GM21576 (cell line): Measurements from ENCODE around the gene MTHFD1L.
"Not testable (repeated sequence)": the region's sequence is repeated elsewhere in the genome, so short reads cannot be mapped to it uniquely, and the experiment has no call there.

Experiments
- ATAC-seq: cut with Tn5 transposase; IDR thresholded peaks from one replicate; pipeline ENCODE4 v1.9.1; 2021; ENCODE audit warnings: mild to moderate bottlenecking, moderate library complexity; ENCODE audit not compliant: unreplicated experiment

The MTHFD1L gene

DNA sequence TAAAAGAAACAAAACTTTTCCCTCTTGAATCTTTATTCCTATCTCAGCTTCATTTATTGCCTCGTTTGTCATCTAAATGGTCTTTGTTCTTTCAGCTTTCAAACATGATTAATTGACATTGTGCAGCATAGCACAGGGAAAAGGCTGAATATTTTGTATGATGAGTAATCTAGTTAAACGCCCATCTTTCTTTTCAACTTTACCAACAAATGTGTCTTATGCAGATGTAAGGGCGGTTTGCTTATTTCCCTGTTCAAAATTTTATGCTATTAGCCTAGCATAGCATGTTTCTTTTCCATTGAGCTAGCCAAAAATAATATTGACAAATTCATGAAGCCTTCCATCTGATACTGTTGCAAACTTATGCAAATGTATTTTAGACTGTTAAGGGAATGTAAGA, 197.8 kb downstream of the MTHFD1L start:
- no peak for ATAC-seq

DNA sequence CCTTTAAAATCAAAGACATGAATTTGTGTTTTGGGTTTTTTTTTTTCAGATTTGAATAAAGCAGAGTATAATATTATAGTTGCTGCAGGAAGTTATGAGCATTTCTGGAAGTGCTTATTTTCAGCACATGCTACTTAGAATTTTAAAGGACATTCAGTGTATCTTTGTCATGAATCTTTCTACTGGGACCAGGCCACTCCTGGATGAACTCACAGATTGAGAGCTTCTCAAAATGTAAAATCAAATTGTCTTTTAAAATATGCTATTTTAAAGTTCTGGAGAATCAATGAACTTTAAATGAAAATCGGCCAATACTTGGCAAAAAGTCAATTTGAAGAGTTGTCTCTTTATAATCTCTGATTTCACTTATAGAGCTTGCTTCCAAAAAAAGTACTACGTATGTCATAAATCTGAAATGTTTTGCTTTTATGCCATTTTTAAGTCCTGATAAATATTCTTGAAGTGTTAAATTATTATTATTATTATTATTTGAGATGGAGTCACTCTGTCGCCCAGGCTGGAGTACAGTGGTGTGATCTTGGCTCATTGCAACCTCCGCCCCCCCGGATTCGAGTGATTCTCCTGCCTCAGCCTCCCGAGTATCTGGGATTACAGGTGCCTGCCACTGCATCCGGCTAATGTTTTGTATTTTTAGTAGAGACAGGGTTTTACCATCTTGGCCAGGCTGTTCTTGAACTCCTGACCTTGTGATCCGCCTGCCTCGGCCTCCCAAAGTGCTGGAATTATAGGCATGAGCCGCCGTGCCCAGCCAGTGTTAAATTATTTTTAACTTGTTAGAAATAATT, 198.5 kb downstream of the MTHFD1L start:
- ATAC-seq = no peak

DNA sequence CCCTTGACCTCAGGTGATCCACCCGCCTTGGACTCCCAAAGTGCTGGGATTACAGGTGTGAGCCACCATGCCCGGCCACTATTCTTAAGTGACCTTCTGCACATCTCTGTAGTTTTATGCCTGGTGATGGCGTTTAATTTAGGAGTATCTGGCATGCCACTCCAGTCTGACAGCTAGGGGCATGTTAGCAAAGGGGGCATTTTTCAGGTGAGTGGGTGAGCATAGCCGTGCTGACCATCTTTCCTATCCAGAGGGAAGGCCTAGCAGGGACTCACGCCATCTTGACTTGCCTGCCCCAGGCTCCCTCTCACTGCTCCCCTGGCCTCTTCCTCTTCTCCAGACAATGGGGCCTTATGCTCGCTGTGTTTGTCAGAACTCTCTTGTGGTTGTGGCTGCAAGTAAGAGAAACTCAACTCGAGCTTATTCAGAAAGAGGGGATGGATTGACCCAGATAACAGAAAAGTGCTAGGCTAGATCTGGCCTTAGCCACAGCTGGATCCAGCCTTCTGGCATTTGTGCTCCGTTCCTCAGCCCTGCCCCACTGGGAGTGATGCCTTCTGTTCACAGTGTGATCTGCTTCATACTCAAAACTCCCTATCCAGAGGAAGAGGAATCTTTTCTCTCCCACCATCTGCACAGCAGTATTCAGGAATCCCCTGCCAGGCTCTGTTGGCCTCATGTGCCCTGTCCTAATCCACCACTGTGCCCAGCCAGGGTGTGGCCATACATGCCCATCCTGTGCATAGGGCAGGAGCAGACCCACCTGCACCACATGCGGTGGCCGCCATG, 199.7 kb downstream of the MTHFD1L start:
- ATAC-seq = no peak

DNA sequence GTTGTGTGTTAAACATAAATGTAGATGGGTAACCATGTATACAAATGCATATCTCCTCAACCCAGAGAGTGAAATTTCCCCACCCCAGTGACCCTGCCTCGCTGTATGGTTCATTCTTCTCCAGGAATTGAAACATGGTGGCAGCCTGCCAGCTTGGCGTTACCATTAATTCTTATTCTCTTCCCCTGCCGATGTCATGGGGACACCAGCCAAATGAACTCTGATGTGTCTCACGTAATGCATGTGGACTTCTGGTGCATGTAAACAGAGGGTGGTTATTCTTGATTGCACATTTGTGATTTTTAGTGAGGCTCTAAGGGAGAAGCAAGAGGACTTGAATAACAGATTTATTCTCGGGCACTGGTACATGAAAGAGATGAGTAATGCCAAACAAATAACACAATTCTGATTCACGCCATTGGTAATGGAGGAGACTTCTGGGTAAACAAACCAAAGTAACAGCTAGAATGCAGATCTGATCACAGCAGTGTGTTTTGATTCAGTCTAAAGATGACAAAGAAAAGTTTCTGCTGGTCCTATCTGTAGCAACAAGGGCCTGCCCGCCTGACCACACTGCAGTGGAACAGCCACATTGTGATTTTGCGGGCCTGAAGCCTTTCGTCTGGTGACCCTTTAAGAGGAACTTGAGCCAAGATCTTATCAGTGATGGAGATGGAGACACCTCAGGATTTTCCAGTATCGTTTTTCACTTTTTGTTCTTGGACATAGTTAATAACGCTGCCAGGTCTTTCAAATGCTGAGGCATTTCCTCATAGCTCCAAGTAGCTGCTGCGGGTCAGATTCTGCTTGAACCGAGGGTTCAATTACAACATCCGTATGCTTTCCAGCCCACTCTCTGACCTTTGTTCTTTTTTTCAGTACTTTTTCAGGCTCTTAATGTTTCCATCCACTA, 202.4 kb downstream of the MTHFD1L start:
- no peak for ATAC-seq

DNA sequence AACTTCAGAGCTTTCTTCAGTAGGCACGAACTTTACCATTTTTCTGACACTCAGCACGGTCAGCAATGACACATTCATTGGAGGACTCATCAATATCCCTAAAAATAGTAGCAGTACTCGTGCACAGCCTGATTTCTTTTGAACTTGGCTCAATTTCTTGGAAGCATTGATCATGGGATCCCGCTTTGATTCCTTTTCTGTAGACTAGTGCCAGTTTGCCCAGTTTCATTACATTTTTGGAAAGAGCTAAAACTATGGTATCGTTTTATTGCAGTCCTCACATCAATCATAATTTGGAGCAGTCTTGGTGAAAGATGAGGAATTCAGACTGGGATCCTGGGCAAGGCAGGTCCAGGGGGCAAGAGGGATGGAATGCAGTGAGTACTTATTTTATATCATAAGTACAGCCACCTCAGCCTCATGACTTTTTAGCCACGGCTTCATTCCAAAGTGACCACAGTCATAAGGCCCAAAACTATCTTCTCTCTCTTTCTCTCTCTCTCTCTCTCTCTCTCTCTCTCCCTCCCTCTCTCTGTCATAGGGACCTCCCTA, 203.3 kb downstream of the MTHFD1L start:
- no peak for ATAC-seq

DNA sequence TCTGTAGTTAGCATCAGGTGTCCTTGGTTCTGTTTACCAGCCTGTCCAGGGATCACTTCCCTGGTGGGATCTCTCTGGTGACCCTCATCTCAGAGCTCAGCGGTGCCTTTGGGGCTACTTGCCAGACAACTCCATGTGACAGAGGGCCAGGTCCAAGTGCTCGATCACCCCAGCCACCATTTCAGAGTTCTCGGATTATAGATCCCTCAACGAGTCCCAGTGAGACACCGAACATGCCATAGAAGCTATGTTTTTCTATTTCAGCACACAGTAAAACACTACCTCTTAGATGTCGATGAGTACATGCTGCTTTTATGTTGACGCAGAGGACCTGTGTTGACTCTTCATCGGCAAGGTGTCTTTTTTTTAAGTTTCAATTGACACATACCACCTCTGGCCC, 204.1 kb downstream of the MTHFD1L start:
- ATAC-seq = no peak

DNA sequence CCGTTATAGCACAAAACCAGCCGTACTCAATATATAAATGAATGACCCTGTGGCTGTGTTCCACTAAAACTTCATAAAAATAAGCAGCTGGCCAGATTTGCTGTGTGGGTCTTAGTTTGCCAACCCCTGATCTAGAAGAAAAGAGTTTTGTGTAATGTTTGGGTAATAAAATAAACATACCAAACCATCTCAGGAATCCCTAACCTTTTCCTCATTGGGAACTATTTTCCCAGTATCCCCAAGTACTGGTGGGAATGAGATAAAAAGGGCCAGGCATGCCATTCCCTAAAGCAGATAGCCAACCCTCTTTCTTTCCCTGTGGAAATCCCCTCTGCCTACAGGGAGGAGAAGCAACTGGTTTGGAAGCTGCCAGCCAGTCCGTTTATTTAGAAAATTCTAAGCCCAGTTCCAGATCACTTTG, 205.1 kb downstream of the MTHFD1L start:
- ATAC-seq = no peak

DNA sequence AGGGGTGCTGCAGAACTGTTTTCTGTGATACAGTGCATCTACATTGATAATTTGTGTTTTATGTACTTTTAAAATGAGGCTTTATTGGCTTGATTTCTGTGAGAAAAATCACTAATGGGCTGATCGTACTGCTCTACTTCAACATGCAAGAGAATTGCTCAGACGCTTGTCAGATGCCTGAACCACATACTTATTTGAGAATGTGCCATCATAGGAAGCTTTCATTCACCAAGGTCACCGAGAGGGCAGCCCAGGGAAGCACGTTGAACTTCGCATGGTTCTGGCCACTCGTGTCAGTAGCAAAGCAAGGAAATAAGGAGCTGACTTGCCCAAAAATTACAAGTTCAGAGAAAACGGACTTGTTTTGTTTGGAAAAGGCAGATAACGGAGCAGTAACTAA, 205.8 kb downstream of the MTHFD1L start:
- ATAC-seq = no peak

DNA sequence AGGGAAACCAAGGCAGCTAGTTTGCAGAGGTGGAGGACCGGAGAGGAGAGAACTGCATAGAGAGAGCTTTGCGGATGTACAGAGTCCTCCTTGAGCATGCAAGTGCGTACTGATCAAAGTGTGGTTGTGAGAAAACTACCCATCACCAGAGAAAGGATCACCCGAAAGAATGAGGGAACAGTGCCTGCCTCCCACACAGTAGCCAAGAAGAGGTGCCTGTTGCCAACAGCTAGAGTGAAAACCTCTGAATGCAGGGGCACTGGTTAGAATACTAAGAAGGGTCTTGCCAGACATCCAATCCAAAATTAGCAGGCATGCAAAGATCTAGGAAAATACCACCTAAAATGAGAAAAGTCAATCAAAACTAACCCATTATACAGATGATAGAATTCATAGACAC, 207.6 kb downstream of the MTHFD1L start:
- ATAC-seq = no peak

DNA sequence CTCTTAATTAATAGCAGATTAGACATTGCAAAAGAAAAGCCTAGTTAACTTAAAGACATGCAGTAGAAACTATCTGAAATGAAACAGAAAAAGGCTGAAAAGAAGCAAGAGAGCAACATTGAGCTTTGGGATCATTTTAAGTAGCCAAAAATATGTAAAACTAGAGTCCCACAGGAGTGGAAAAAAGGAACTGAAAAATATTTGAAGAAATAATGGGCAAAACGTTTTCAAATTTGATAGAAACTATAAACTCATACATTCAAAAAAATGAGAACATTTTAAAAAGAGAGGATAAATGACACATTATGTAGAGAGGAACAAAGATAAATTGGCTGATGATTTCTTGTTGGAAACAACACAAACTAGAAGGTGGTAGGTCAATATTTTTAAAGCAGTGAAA, 208.2 kb downstream of the MTHFD1L start:
- ATAC-seq = no peak

DNA sequence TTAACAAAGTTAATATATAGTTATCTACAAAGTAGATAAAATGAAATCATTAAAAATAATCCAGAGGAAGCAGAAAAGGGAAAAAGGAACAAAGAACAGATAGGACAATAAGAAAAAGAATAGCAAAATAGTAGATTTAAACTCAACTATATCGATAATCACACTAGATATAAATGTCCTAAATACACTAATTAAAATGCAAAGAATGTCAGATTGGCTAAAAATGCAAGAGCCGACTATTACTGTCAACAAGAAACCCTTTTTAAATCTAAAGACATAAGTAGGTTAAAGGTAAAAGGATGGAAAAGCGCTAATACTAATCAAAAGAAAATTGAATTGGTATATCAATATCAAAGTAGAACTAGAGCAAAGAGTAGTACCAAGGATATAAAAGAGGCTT, 209.5 kb downstream of the MTHFD1L start:
- ATAC-seq = no peak

DNA sequence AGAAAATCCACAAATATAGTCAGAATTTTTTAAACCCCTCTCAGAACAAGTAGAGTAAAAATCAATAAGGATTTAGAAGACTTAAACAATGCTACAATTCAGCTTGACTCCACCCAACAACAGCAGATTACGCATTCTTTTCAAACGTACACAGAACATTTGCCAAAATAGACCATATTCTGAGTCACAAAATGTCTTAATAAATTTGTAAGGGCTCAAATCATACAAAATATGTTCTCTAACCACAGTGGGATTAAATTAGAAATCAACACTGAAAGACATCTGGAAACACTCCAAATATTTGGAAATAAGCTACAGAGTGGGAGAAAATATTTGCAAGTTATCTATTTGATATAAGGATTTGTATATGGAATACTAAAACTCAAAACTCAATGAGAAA, 210.0 kb downstream of the MTHFD1L start:
- ATAC-seq = no peak

DNA sequence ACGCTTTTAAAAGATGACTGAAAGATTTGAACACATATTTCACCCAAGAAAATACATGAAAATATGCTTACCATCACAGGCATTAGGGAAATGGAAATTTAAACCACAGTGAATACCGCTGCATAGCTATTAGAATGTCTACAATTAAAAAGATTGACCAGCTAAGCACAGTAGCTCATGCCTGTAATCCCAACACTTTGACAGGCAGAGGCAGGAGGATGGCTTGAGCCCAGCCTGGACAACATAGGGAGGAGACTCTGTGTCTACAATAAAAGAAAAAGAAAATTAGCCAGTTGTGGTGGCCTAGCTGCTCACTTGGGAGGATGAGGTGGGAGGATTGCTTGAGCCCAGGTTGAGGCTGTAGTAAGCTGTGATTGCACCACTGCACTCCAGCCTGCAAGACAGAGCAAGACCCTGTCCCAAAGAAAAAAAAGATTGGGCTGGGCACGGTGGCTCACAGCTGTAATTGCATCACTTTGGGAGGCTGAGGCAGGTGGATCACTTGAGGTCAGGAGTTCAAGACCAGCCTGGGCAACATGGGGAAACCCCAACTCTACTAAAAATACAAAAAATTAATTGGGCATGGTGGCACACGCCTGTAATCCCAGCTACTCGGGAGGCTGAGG, 210.5 kb downstream of the MTHFD1L start:
- ATAC-seq = no peak

DNA sequence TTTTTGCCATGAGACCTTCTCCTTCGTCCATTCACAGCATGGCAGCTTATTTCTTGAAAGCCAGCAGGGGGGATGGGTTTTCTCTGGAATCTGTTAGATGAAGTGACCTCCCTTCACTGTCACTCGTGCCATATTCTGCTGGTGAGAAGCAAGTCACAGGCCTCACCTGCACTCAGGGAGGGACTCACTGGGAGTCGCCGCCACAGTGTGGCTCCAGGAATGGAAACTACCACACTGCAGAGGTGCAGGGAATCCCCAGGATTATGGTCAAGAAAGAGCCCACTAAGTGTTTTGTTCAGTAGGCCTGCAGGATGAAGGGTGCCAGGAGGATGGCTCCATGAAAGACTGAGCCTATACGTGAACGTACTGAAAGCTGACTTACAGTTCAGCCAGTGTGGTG, 213.2 kb downstream of the MTHFD1L start:
- ATAC-seq = no peak

DNA sequence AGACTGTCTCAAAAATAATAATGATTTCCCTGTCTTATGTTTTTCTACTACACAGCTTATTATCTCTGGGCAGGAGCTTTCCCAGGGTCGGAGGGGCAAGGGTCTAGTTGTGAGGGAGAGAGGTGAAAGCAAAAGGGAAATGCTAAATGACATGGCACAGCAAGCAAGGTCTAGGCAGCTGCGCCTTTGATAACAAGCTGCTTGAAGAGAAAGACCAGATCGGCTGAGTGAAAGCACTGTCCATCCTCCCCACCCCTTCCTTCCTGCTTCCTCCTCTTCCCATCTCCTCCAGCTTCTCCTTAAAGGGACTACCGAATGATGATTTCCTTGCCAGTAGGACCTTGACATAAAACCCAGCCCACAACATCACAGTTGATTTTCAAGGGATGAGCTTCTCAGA, 216.2 kb downstream of the MTHFD1L start:
- ATAC-seq = no peak

DNA sequence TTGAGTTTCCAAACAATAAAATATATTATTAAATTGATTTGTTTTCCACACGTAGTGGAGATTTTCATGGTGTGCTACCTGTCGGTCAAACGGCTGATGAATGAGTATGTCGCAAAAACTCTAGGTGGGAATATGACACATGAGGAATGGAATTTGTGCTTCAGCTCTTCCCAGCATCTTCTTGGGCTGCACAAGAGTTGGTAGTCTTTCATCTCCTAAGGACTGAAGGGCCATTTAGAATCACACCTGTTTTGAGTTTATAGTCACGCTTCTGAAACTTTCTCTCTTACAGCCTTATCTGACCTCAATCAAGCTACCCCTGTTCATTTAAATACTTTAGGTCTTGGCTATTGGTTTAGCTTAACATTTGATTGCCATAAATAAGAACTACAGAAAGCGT, 216.6 kb downstream of the MTHFD1L start:
- no peak for ATAC-seq

DNA sequence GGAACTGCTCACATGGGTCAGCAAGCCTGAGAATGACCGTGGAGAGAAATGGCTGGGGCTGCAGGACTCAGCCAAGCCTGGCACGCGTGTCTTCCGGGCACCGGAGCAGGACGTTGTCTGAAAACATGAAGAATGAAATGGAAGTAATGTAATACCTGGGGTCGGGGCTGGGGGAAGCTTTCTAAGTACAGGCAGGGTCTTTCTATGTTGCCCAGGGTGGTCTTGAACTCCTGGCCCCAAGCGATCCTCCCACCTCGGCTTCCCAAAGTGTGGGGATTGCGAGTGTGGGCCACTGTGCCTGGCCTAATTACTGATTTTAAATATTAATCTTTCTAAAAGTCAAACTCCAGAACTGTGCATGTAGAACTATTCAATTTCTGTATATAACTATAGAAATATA, 218.8 kb downstream of the MTHFD1L start:
- ATAC-seq = no peak

DNA sequence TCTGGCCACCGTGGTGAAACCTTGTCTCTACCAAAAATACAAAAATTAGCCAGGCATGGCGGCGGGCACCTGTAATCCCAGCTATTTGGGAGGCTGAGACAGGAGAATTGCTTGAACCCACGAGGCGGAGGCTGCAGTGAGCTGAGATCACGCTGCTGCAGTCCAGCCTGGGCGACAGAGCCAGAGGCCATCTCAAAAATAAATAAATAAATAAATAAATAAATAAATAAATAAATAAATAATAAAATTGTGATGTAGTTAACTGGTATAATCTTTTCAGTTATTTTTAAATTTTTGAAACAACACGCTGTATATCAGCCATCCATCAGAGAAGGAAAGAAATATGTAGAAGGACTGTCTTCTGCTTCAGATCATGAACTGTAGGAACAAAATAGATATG, 221.6 kb downstream of the MTHFD1L start:
- not testable (repeated sequence) for ATAC-seq

DNA sequence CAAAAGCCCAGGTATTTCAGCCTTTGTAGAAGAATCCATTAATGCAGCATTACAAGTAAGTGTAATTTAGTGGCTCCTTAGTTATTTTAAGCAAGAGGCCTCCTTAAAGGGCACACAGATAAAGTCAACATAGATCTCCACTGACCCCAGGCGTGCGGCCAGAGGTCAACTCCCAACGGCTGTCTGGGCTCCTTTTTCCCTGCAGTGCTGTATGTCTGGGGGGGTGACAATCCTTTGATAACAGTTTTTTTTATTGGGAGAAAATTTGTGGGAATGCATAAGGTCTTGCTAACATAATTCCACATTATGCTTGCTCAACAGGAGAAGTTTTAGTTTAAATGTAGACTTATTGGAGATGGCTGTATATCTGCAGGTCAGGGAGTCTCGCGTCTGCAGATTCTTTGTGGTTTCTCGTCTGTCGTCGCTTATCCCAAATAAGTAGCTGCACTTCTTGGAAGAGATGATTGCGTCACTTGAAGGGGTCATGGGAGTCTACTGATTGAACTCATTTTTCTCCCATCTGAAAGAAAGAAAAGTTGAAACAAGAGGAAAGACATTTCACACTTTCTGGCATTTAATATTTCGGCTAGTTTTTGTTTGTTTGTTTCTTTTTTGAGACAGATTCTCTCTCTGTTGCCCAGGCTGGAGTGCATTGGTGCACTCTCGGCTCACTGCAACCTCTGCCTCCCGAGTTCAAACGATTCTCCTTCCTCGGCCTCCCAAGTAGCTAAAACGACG, 222.5 kb downstream of the MTHFD1L start:
- ATAC-seq = no peak

DNA sequence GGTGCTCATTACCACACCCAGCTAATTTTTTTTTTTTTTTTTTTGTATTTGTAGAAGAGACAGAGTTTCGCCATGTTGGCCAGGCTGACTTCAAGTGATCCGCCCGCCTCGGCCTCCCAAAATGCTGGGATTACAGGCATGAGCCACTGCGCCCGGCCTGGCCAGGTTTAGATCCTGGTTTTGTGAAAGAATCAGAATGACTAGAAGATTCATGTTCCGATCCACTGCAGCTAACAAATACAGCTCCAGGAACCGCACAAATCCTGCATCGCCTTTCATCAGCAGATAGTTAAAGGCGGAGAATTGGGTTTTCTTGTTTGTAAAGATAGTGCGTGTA, 223.1 kb downstream of the MTHFD1L start:
- no peak for ATAC-seq
